Stomach (tissue), 9 donors: Measurements from ENCODE around the gene PUS10. TPM values are rescaled to one million over a fixed set of nuclear protein-coding genes. Genes with fewer than 3 reads are reported as not detected.

Experiments used
- DNase-seq, 2 donors: peaks; one replicate each; pipeline versions ENCODE4 v3.0.0 to v3.0.0-alpha.2; 2013 to 2019
- H3K27ac ChIP-seq, 5 donors: fragments of 200-600 bp in 4 of 5; sonication (generic) in 4 of 5; one replicate each; pipeline ENCODE4 v1.5.1; 2013 to 2019; ENCODE audit warnings: mild to moderate bottlenecking in 1 of 5, moderate library complexity in 1 of 5
- H3K27me3 ChIP-seq, 3 donors: fragments of 200-600 bp; sonication (generic); one replicate each; pipeline ENCODE4 v1.5.1; 2017 to 2019; ENCODE audit warnings: mixed run types in 1 of 3
- H3K36me3 ChIP-seq, 4 donors: fragments of 200-600 bp; sonication (generic); 1 replicate in 3 of 4; 2 replicates in 1 of 4; pipeline ENCODE4 v1.5.1; 2016 to 2019
- H3K4me1 ChIP-seq, 4 donors: fragments of 200-600 bp; sonication (generic); one replicate each; pipeline ENCODE4 v1.5.1; 2016 to 2019
- H3K4me3 ChIP-seq, 4 donors: fragments of 200-600 bp; sonication (generic) in 3 of 4; one replicate each; pipeline ENCODE4 v1.5.1; 2016 to 2019; ENCODE audit warnings: mild to moderate bottlenecking in 1 of 4
- H3K9me3 ChIP-seq, 4 donors: fragments of 200-600 bp; sonication (generic); one replicate each; pipeline ENCODE4 v1.5.1; 2016 to 2019
- CTCF ChIP-seq, 7 experiments: fragments of 450-650 bp in 4 of 7; fragments of 200-600 bp in 3 of 7; sonication (generic) in 3 of 7; IDR thresholded peaks; one replicate each; pipeline ENCODE4 v1.5.1; 2016 to 2019; ENCODE audit warnings: antibody characterized with exemption in 7 of 7, control low read depth in 2 of 7, mild to moderate bottlenecking in 1 of 7
- EP300 ChIP-seq: sonication (generic); formaldehyde crosslinking; IDR thresholded peaks from one replicate; pipeline ENCODE4 v1.6.1; 2017; ENCODE audit warnings: antibody characterized with exemption
- POLR2A ChIP-seq, 4 donors: fragments of 450-650 bp; IDR thresholded peaks; one replicate each; pipeline ENCODE4 v1.6.1; 2016; ENCODE audit warnings: antibody characterized with exemption in 4 of 4, control low read depth in 2 of 4, mild to moderate bottlenecking in 1 of 4, moderate library complexity in 1 of 4
- POLR2AphosphoS5 ChIP-seq, 3 donors: sonication (generic); formaldehyde crosslinking; IDR thresholded peaks; one replicate each; pipeline ENCODE4 v1.6.1; 2016; ENCODE audit warnings: antibody characterized with exemption in 3 of 3
- WGBS, 5 donors: extraction: QIAGEN DNeasy Blood & Tissue Kit in 3 of 5; methylation state at CpG; one replicate each; pipeline versions ENCODE4 v1.1.5 to v1.1.7; 2013 to 2018; 5-methylcytosine and 5-hydroxymethylcytosine counted together
- intact Hi-C: fragments of 100-400 bp; cut with DNase I; formaldehyde crosslinking; loops from one replicate; pipeline ENCODE4 v1.15.1; 2023; ENCODE audit warnings: low total_unique reads
- polyA plus RNA-seq, 3 donors: library from polyadenylated mRNA; stranded (reverse); fragments of 200-250 nt; gene quantifications; one replicate each; pipeline ENCODE4 v1.2.3, GENCODE V29; 2013
- total RNA-seq, 5 donors: library from RNA; depleted of rRNA; stranded (reverse); fragments of >200 nt; gene quantifications; one replicate each; pipeline versions ENCODE4 v1.1.0 to v1.2.3, GENCODE V29; 2014 to 2016
- donor health status: healthy with polysubstance abuse.
- donor health status: Bipolar disorder and iron deficiency.
- donor health status: healthy.

PUS10 gene
- total and polyA plus RNA-seq, 8 donors = 1.8 to 8.0 (median 3.4) TPM

- peaks cover 4 to 60% (median 36%) of the 10 kb centered on the region in 4 donors for H3K4me1 ChIP-seq
- DNase-seq = no peak
- H3K4me3 ChIP-seq = no peak overlapping the region
- TF ChIP-seq POLR2AphosphoS5 (IDR thresholded peaks at IDR 0.05) (no peak), CTCF (IDR thresholded peaks at IDR 0.05) (no peak), POLR2A (IDR thresholded peaks at IDR 0.05) (no peak), EP300 (no peak)
- H3K36me3 ChIP-seq = peaks cover 2 to 36% (median 25%) of the 10 kb centered on the region in 4 donors
- H3K27ac ChIP-seq = no peak overlapping the region
- intact Hi-C loops = no loop called here
- no peaks in the 10 kb centered on the region for H3K9me3 ChIP-seq
- 82 to 94% (median 87%) methylated on average over 6 of the region's 6 CpGs for WGBS, 5 donors
- H3K27me3 ChIP-seq = no peaks in the 10 kb centered on the region
These were observed 3.2 kb upstream of the PUS10 start for GRCh38 chr2:61021228-61021660.

GRCh38 chr2:61018798-61019197 lies 743 bp upstream of the PUS10 start:
- peak overlapping the region in 4 of 5 donors; percentile 91 to 94 (median 93) for H3K27ac ChIP-seq
- H3K4me1 ChIP-seq = peaks cover 7 to 60% (median 37%) of the 10 kb centered on the region in 4 donors
- no peak for TF ChIP-seq POLR2AphosphoS5 (IDR thresholded peaks at IDR 0.05)
- no peak for TF ChIP-seq EP300
- TF ChIP-seq CTCF (IDR thresholded peaks at IDR 0.05) = no peak
- TF ChIP-seq POLR2A (IDR thresholded peaks at IDR 0.05) = no peak
- 14 to 23% (median 19%) methylated on average over 6 of the region's 6 CpGs for WGBS, 5 donors
- H3K4me3 ChIP-seq = peak overlapping the region; percentile 75 to 96 (median 93)
- H3K9me3 ChIP-seq = no peaks in the 10 kb centered on the region
- intact Hi-C loops = no loop called here
- no peaks in the 10 kb centered on the region for H3K27me3 ChIP-seq
- DNase-seq = no peak
- peaks cover 2 to 24% (median 19%) of the 10 kb centered on the region in 4 donors for H3K36me3 ChIP-seq

GRCh38 chr2:61018318-61018755 lies 282 bp upstream of the PUS10 start:
- peak overlapping the region; percentile 75 to 96 (median 93) for H3K4me3 ChIP-seq
- peak overlapping the region; percentile 91 to 95 (median 94) for H3K27ac ChIP-seq
- peaks cover 7 to 61% (median 37%) of the 10 kb centered on the region in 4 donors for H3K4me1 ChIP-seq
- intact Hi-C loops = no loop called here
- 0 to 2% (median 1%) methylated on average over 7 of the region's 7 CpGs for WGBS, 5 donors
- no peaks in the 10 kb centered on the region for H3K27me3 ChIP-seq
- TF ChIP-seq POLR2AphosphoS5 (IDR thresholded peaks at IDR 0.05) (peak in 1 of 3 donors; percentile 45), POLR2A (IDR thresholded peaks at IDR 0.05) (no peak)
- no peaks in the 10 kb centered on the region for H3K9me3 ChIP-seq
- peaks cover 2 to 22% (median 17%) of the 10 kb centered on the region in 4 donors for H3K36me3 ChIP-seq
- DNase-seq = no peak

GRCh38 chr2:61017003-61017555 lies 976 bp downstream of the PUS10 start:
- peaks cover under 1 to 15% (median 10%) of the 10 kb centered on the region in 4 donors for H3K36me3 ChIP-seq

More at GRCh38 chr2:61017003-61017555, 976 bp downstream of the PUS10 start:
- H3K27me3 ChIP-seq = no peaks in the 10 kb centered on the region
- WGBS, 5 donors = 0% methylated on average over 27 of the region's 27 CpGs
- TF ChIP-seq POLR2AphosphoS5 (IDR thresholded peaks at IDR 0.05) (peak in 2 of 3 donors; percentile 63 to 81), POLR2A (IDR thresholded peaks at IDR 0.05) (peak in 1 of 4 donors; percentile 14), EP300 (no peak), CTCF (IDR thresholded peaks at IDR 0.05) (peak in 1 of 7 experiments; percentile 14)
- peak; percentile 86 to 94 for DNase-seq
- H3K27ac ChIP-seq = peak overlapping the region; percentile 91 to 95 (median 94)
- H3K4me3 ChIP-seq = peak overlapping the region; percentile 75 to 96 (median 93)
- peaks cover 7 to 61% (median 37%) of the 10 kb centered on the region in 4 donors for H3K4me1 ChIP-seq
- H3K9me3 ChIP-seq = no peaks in the 10 kb centered on the region
- intact Hi-C loops = no loop called here
